ENCODE data around the gene CGB2.

- TF ChIP-seq GATA3 (IDR thresholded peaks at IDR 0.05; ENCODE audit: low read depth, low read length) (no peak), GATA2 (IDR thresholded peaks at IDR 0.05; ENCODE audit: low read depth, low read length) (no peak)
These were observed 24.8 kb upstream of the CGB2 start for GRCh38 chr19:49006905-49007304.

Data from SH-SY5Y (cell line).